Mesenchymal stem cell (in vitro differentiated cells and primary cell): Measurements from ENCODE around the gene USP17L15.
A peak's percentile ranks its signal among the peaks of the same experiment; 100 is the strongest.
"Not testable (repeated sequence)": the region's sequence is repeated elsewhere in the genome, so short reads cannot be mapped to it uniquely, and the experiment has no call there.

Source experiments
- DNase-seq: peaks from one replicate; pipeline ENCODE4 v3.0.0-alpha.2; 2013
- H2AFZ ChIP-seq: one replicate; pipeline ENCODE4 v1.6.1; 2013; ENCODE audit warnings: low read depth, mild to moderate bottlenecking, control low read depth, inconsistent platforms, low read length, moderate library complexity
- H2AK5ac ChIP-seq: 2 replicates; pipeline ENCODE4 v1.6.1; 2013; ENCODE audit warnings: low read length, moderate library complexity, mild to moderate bottlenecking, inconsistent platforms; ENCODE audit not compliant: severe bottlenecking
- H2BK120ac ChIP-seq: one replicate; pipeline ENCODE4 v1.6.1; 2013; ENCODE audit warnings: low read depth, mild to moderate bottlenecking, inconsistent platforms, low read length, moderate library complexity
- H2BK12ac ChIP-seq, 2 experiments: one replicate each; pipeline ENCODE4 v1.6.1; 2013; ENCODE audit warnings: inconsistent platforms in 2 of 2, low read length in 2 of 2, mild to moderate bottlenecking in 2 of 2, moderate library complexity in 2 of 2, control low read depth in 1 of 2
- H2BK15ac ChIP-seq: one replicate; pipeline ENCODE4 v1.6.1; 2013; ENCODE audit warnings: mild to moderate bottlenecking, low read depth, inconsistent platforms; ENCODE audit not compliant: poor library complexity, severe bottlenecking
- H2BK5ac ChIP-seq: 2 replicates; pipeline ENCODE4 v1.6.1; 2013; ENCODE audit warnings: low read depth, mild to moderate bottlenecking, low read length, control low read depth, inconsistent platforms; ENCODE audit not compliant: poor library complexity, severe bottlenecking
- H3K14ac ChIP-seq, 2 experiments: one replicate each; pipeline ENCODE4 v1.6.1; 2013; ENCODE audit warnings: inconsistent platforms in 2 of 2, low read length in 2 of 2, control low read depth in 1 of 2, mild to moderate bottlenecking in 1 of 2, moderate library complexity in 1 of 2
- H3K18ac ChIP-seq, 2 experiments: one replicate each; pipeline ENCODE4 v1.6.1; 2013; ENCODE audit warnings: inconsistent platforms in 2 of 2, low read length in 2 of 2, control low read depth in 1 of 2, low read depth in 1 of 2, mild to moderate bottlenecking in 1 of 2
- H3K23ac ChIP-seq, 2 experiments: one replicate each; pipeline ENCODE4 v1.6.1; 2013; ENCODE audit warnings: inconsistent platforms in 2 of 2, low read length in 2 of 2, mild to moderate bottlenecking in 2 of 2, moderate library complexity in 2 of 2, control low read depth in 1 of 2
- H3K27ac ChIP-seq: 2 replicates; pipeline ENCODE4 v1.5.1; 2013; ENCODE audit warnings: mild to moderate bottlenecking, moderate library complexity, low read length, control low read depth, inconsistent platforms; ENCODE audit not compliant: poor library complexity, severe bottlenecking
- H3K27me3 ChIP-seq, 2 experiments: 2 replicates each; pipeline versions ENCODE4 v1.6.1 to v1.7.0; 2013; ENCODE audit warnings: low read length in 2 of 2, mild to moderate bottlenecking in 2 of 2, moderate library complexity in 2 of 2, control low read depth in 1 of 2, inconsistent platforms in 1 of 2; ENCODE audit not compliant: control insufficient read depth in 1 of 2, insufficient read depth in 1 of 2
- H3K36me3 ChIP-seq, 2 experiments: 2 replicates each; pipeline versions ENCODE4 v1.6.1 to v1.7.0; 2013; ENCODE audit warnings: low read length in 2 of 2, control low read depth in 1 of 2, inconsistent platforms in 1 of 2, low read depth in 1 of 2, mild to moderate bottlenecking in 1 of 2; ENCODE audit not compliant: insufficient read depth in 2 of 2, control insufficient read depth in 1 of 2
- H3K4ac ChIP-seq, 2 experiments: one replicate each; pipeline ENCODE4 v1.6.1; 2013; ENCODE audit warnings: inconsistent platforms in 2 of 2, low read length in 2 of 2, mild to moderate bottlenecking in 2 of 2, moderate library complexity in 2 of 2, control low read depth in 1 of 2, low read depth in 1 of 2
- H3K4me1 ChIP-seq: 2 replicates; pipeline ENCODE4 v1.6.1; 2013; ENCODE audit warnings: low read depth, low read length, control low read depth; ENCODE audit not compliant: control insufficient read depth, insufficient read depth
- H3K4me2 ChIP-seq: 2 replicates; pipeline ENCODE4 v1.6.1; 2013; ENCODE audit warnings: low read length, mild to moderate bottlenecking, inconsistent platforms; ENCODE audit not compliant: poor library complexity, severe bottlenecking
- H3K4me3 ChIP-seq, 2 experiments: 2 replicates each; pipeline versions ENCODE4 v1.5.1 to v1.7.0; 2013; ENCODE audit warnings: low read length in 2 of 2, mild to moderate bottlenecking in 2 of 2, control low read depth in 1 of 2, low read depth in 1 of 2; ENCODE audit not compliant: insufficient read depth in 1 of 2
- H3K79me1 ChIP-seq: replicated peaks from 2 replicates; pipeline ENCODE4 v1.6.1; 2013; ENCODE audit warnings: mild to moderate bottlenecking, control low read depth, low read length, inconsistent platforms; ENCODE audit not compliant: poor library complexity, severe bottlenecking
- H3K9ac ChIP-seq: 2 replicates; pipeline ENCODE4 v1.7.0; 2013; ENCODE audit warnings: mild to moderate bottlenecking, low read length, moderate library complexity
- H3K9me3 ChIP-seq: 2 replicates; pipeline ENCODE4 v1.7.0; 2013; ENCODE audit warnings: mild to moderate bottlenecking, low read length; ENCODE audit not compliant: control insufficient read depth
- H4K8ac ChIP-seq: one replicate; pipeline ENCODE4 v1.6.1; 2013; ENCODE audit warnings: inconsistent platforms, mild to moderate bottlenecking, low read length, moderate library complexity
- H4K91ac ChIP-seq: one replicate; pipeline ENCODE4 v1.6.1; 2013; ENCODE audit warnings: mild to moderate bottlenecking, low read length, inconsistent platforms
- WGBS: methylation state at CpG from one replicate; pipeline ENCODE4 v1.1.7; 2013; ENCODE audit warnings: mixed read lengths; 5-methylcytosine and 5-hydroxymethylcytosine counted together

USP17L15 gene

GRCh38 chr4:9262572-9262971 lies 28.4 kb downstream of the USP17L15 start, which contains the start of gene USP17L21:
Gene USP17L21, plus strand, starts transcription at chr4:9262872. Its CDS starts 0 bp downstream, at chr4:9262872.
- not testable (repeated sequence) for H3K36me3 ChIP-seq, H4K8ac ChIP-seq, H3K27me3 ChIP-seq, H3K18ac ChIP-seq, H4K91ac ChIP-seq, H3K4me1 ChIP-seq, H2BK120ac ChIP-seq, H3K4me3 ChIP-seq, H2AK5ac ChIP-seq, H3K4me2 ChIP-seq, H3K9me3 ChIP-seq, H2BK15ac ChIP-seq, H2AFZ ChIP-seq, H3K27ac ChIP-seq, H2BK5ac ChIP-seq, H3K14ac ChIP-seq, H3K23ac ChIP-seq, DNase-seq, H3K9ac ChIP-seq, H2BK12ac ChIP-seq, H3K79me1 ChIP-seq, H3K4ac ChIP-seq
- WGBS, result no CpG with 5 or more reads among the region's 13 CpGs

DNA sequence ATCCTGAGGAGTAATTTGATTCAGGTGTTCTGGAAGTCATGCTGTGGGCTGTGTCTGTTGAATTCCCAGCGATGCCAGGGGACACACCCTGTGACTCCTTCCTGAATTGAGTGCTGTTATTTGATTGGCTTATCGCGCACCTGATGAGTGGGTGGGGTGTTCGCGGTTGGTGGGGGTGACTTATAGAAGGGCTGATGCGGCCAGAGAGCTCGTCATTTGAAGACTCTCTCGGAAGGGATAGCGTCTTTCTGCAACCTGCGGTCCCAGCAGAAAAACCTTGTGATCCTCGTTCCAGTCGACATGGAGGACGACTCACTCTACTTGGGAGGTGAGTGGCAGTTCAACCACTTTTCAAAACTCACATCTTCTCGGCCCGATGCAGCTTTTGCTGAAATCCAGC lies 33.1 kb downstream of the USP17L15 start, which contains the start of gene USP17L22:
USP17L22 (plus strand) TSS at position 301 of the 400 bp plus-strand sequence; CDS start at position 301, 0 bp downstream.
- H3K18ac ChIP-seq, H2AFZ ChIP-seq, H4K91ac ChIP-seq, H3K4me1 ChIP-seq, H2BK5ac ChIP-seq, H4K8ac ChIP-seq, H2BK15ac ChIP-seq, H3K14ac ChIP-seq, H3K9me3 ChIP-seq, DNase-seq, H3K79me1 ChIP-seq, H3K27ac ChIP-seq, H3K23ac ChIP-seq, H3K4me2 ChIP-seq, H3K4me3 ChIP-seq, H3K36me3 ChIP-seq, H3K4ac ChIP-seq, H2AK5ac ChIP-seq, H2BK120ac ChIP-seq, H3K27me3 ChIP-seq, H2BK12ac ChIP-seq, H3K9ac ChIP-seq: not testable (repeated sequence)
- WGBS, result no CpG with 5 or more reads among the region's 15 CpGs

DNA sequence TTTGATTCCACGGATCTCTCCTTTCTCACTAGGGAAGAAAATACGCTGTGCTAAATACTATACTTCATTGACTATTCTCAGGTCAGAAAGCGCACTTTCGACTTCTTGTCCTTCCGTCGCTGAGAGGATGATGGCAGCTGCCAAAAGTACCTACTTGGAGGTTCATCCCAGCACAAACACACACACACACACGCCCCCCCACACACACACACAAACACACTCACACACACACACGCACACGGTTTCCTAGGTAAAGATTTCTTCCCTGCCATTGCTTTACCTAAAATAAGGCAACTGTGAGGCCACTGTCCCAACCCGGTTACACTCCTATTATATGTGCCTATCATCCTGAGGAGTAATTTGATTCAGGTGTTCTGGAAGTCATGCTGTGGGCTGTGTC lies 37.5 kb downstream of the USP17L15 start:
- not testable (repeated sequence) for H3K9ac ChIP-seq, H2AK5ac ChIP-seq, H3K14ac ChIP-seq, H3K4me1 ChIP-seq, H3K23ac ChIP-seq, H3K4me2 ChIP-seq, H3K18ac ChIP-seq, H3K79me1 ChIP-seq, H2AFZ ChIP-seq, H2BK5ac ChIP-seq, H2BK15ac ChIP-seq, H4K8ac ChIP-seq, H2BK120ac ChIP-seq, H3K9me3 ChIP-seq, H3K27me3 ChIP-seq, H3K4ac ChIP-seq, DNase-seq, H3K36me3 ChIP-seq, H2BK12ac ChIP-seq, H3K4me3 ChIP-seq, H3K27ac ChIP-seq
- H4K91ac ChIP-seq, result peak overlapping the region; percentile 64
- 90% methylated on average over 5 of the region's 10 CpGs for WGBS
